Brain microvascular endothelial cell (primary cell): Measurements from ENCODE around the gene CNBD2.

Experiments
- DNase-seq: peaks from one replicate; pipeline ENCODE4 v3.0.0-alpha.2; 2020
- H3K27ac ChIP-seq: fragments of 250-450 bp; sonication (Bioruptor Pico); 2 replicates; pipeline ENCODE4 v1.5.1; 2020; ENCODE audit warnings: mild to moderate bottlenecking, moderate library complexity
- H3K27me3 ChIP-seq: fragments of 250-450 bp; sonication (Bioruptor Pico); replicated peaks from 2 replicates; pipeline ENCODE4 v1.5.1; 2020; ENCODE audit warnings: mild to moderate bottlenecking
- H3K36me3 ChIP-seq: fragments of 250-450 bp; sonication (Bioruptor Pico); replicated peaks from 2 replicates; pipeline ENCODE4 v1.5.1; 2020; ENCODE audit warnings: mild to moderate bottlenecking
- H3K4me3 ChIP-seq: 2 replicates; pipeline ENCODE4 v1.5.1; 2011; ENCODE audit warnings: low read depth, mild to moderate bottlenecking, control low read depth, low read length, moderate library complexity
- CTCF ChIP-seq: IDR thresholded peaks from 2 replicates; pipeline ENCODE4 v1.5.1; 2011; ENCODE audit warnings: low read depth, mild to moderate bottlenecking, moderate library complexity, low read length, control low read depth, inconsistent platforms; ENCODE audit errors: missing control alignments
- in situ Hi-C: cut with HindIII; loops from 2 replicates; pipeline ENCODE4 v1.10.0; 2017; ENCODE audit warnings: low sequenced_read_pairs, low pct_ligation_motif_present

The CNBD2 gene

GRCh38 chr20:35979544-35979943, 11.2 kb downstream of the CNBD2 start:
- H3K27me3 ChIP-seq = no peaks in the 10 kb centered on the region

GRCh38 chr20:35981969-35982368, 13.6 kb downstream of the CNBD2 start:
- Histone ChIP-seq H3K36me3 (no peaks in the 10 kb centered on the region), H3K4me3 (no peak overlapping the region), H3K27ac (no peak overlapping the region), H3K27me3 (no peaks in the 10 kb centered on the region)
- in situ Hi-C loops = no loop called here
- DNase-seq = no peak
- no peak for TF ChIP-seq CTCF

More at GRCh38 chr20:35979544-35979943, 11.2 kb downstream of the CNBD2 start:
- Histone ChIP-seq H3K27ac (no peak overlapping the region), H3K4me3 (no peak overlapping the region), H3K36me3 (no peaks in the 10 kb centered on the region)
- in situ Hi-C loops = no loop called here
- DNase-seq = no peak
- TF ChIP-seq CTCF = no peak

- no peak for TF ChIP-seq CTCF
- DNase-seq = no peak
- Histone ChIP-seq H3K27ac (no peak overlapping the region), H3K4me3 (no peak overlapping the region), H3K27me3 (no peaks in the 10 kb centered on the region), H3K36me3 (no peaks in the 10 kb centered on the region)
- in situ Hi-C loops = no loop called here
Observed at GRCh38 chr20:35984382-35984781, 16.0 kb downstream of the CNBD2 start.

- H3K4me3 ChIP-seq = no peak overlapping the region
- no peaks in the 10 kb centered on the region for H3K27me3 ChIP-seq
- in situ Hi-C loops = no loop called here
- no peak overlapping the region for H3K27ac ChIP-seq
- TF ChIP-seq CTCF = no peak
- H3K36me3 ChIP-seq = no peaks in the 10 kb centered on the region
- DNase-seq = no peak
Observed at GRCh38 chr20:35985806-35986205, 17.4 kb downstream of the CNBD2 start.

GRCh38 chr20:35988910-35989463, 20.6 kb downstream of the CNBD2 start:
- no peaks in the 10 kb centered on the region for H3K36me3 ChIP-seq
- H3K4me3 ChIP-seq = no peak overlapping the region
- H3K27ac ChIP-seq = no peak overlapping the region
- in situ Hi-C loops = no loop called here
- no peaks in the 10 kb centered on the region for H3K27me3 ChIP-seq
- no peak for TF ChIP-seq CTCF
- no peak for DNase-seq

GRCh38 chr20:35991142-35991771, 22.9 kb downstream of the CNBD2 start:
- Histone ChIP-seq H3K36me3 (no peaks in the 10 kb centered on the region), H3K4me3 (no peak overlapping the region), H3K27me3 (no peaks in the 10 kb centered on the region), H3K27ac (no peak overlapping the region)
- in situ Hi-C loops = no loop called here
- peak; percentile 38 for DNase-seq
- TF ChIP-seq CTCF = peak; percentile 70
